Vagina (tissue), 2 donors: ENCODE measurements around the gene PC. TPM values are rescaled to one million over a fixed set of nuclear protein-coding genes. Genes with fewer than 3 reads are reported as not detected.

Source experiments
- DNase-seq, 2 donors: peaks; one replicate each; pipeline ENCODE4 v3.0.0-alpha.2; 2017; ENCODE audit errors: extremely low spot score in 2 of 2
- H3K27ac ChIP-seq: fragments of 200-600 bp; sonication (generic); one replicate; pipeline ENCODE4 v1.5.1; 2019
- H3K27me3 ChIP-seq: fragments of 200-600 bp; sonication (generic); one replicate; pipeline ENCODE4 v1.5.1; 2019
- H3K36me3 ChIP-seq, 2 donors: fragments of 200-600 bp; sonication (generic); one replicate each; pipeline ENCODE4 v1.5.1; 2017 to 2019
- H3K4me1 ChIP-seq: fragments of 200-600 bp; sonication (generic); one replicate; pipeline ENCODE4 v1.5.1; 2019
- H3K4me3 ChIP-seq, 2 donors: fragments of 200-600 bp; sonication (generic); 1 replicate in 1 of 2; 2 replicates in 1 of 2; pipeline ENCODE4 v1.5.1; 2016 to 2019
- H3K9me3 ChIP-seq: fragments of 200-600 bp; sonication (generic); one replicate; pipeline ENCODE4 v1.5.1; 2019
- POLR2A ChIP-seq, 2 donors: fragments of 450-650 bp; IDR thresholded peaks; one replicate each; pipeline ENCODE4 v1.6.1; 2017; ENCODE audit warnings: antibody characterized with exemption in 2 of 2, mild to moderate bottlenecking in 2 of 2, moderate library complexity in 2 of 2
- POLR2AphosphoS5 ChIP-seq, 2 donors: sonication (generic); formaldehyde crosslinking; IDR thresholded peaks; one replicate each; pipeline ENCODE4 v1.9.0; 2017; ENCODE audit warnings: antibody characterized with exemption in 2 of 2, mild to moderate bottlenecking in 2 of 2, low read depth in 1 of 2; ENCODE audit not compliant: insufficient read depth in 1 of 2
- intact Hi-C: fragments of 100-400 bp; cut with DNase I; formaldehyde crosslinking; loops from one replicate; pipeline ENCODE4 v1.15.1; 2023
- total RNA-seq: library from RNA; depleted of rRNA; stranded (reverse); fragments of >200 nt; gene quantifications from one replicate; pipeline ENCODE4 v1.2.3, GENCODE V29; 2016
- TF ChIP-seq, protein P1 (sequence below), 3 experiments: fragments of 450-650 bp in 2 of 3; fragments of 200-600 bp in 1 of 3; sonication (generic) in 1 of 3; IDR thresholded peaks; one replicate each; pipeline ENCODE4 v1.5.1; 2017 to 2019; ENCODE audit warnings: antibody characterized with exemption in 3 of 3, mild to moderate bottlenecking in 2 of 3, moderate library complexity in 2 of 3

PC gene
- total RNA-seq, 1 donor from 2014 or later: 34.1 TPM

DNA sequence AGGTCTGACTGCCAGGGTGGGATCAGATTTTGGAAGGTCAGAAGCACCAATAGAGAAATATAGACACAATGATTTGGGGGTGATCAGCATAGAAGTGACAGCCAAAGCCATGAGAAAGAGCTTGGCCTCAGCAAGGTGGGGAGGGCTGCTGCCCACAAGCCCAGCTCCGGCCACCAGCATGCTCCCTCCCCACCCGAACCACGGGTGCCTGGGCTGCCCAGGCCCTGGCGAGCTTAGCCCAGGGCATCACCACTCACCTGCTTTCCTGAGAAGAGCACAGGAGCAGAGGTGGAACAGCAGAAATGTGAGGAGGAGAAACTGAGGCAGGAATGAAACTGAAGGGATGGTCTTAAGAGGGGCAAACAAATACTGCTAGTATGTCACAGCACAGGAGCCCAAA lies 52.6 kb downstream of the PC start:
- Histone ChIP-seq H3K4me1 (peaks cover 16% of the 10 kb centered on the region), H3K27ac (no peak overlapping the region), H3K27me3 (no peaks in the 10 kb centered on the region), H3K9me3 (no peaks in the 10 kb centered on the region), H3K36me3 (no peaks in the 10 kb centered on the region), H3K4me3 (no peak overlapping the region)
- intact Hi-C loops: no loop called here
- TF ChIP-seq, protein P1, sequence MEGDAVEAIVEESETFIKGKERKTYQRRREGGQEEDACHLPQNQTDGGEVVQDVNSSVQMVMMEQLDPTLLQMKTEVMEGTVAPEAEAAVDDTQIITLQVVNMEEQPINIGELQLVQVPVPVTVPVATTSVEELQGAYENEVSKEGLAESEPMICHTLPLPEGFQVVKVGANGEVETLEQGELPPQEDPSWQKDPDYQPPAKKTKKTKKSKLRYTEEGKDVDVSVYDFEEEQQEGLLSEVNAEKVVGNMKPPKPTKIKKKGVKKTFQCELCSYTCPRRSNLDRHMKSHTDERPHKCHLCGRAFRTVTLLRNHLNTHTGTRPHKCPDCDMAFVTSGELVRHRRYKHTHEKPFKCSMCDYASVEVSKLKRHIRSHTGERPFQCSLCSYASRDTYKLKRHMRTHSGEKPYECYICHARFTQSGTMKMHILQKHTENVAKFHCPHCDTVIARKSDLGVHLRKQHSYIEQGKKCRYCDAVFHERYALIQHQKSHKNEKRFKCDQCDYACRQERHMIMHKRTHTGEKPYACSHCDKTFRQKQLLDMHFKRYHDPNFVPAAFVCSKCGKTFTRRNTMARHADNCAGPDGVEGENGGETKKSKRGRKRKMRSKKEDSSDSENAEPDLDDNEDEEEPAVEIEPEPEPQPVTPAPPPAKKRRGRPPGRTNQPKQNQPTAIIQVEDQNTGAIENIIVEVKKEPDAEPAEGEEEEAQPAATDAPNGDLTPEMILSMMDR (IDR thresholded peaks at IDR 0.05): no peak
- TF ChIP-seq POLR2AphosphoS5 (IDR thresholded peaks at IDR 0.05; ENCODE audit: insufficient read depth in 1 of 2, low read depth in 1 of 2) (no peak), POLR2A (IDR thresholded peaks at IDR 0.05) (no peak)
- DNase-seq: no peak

DNA sequence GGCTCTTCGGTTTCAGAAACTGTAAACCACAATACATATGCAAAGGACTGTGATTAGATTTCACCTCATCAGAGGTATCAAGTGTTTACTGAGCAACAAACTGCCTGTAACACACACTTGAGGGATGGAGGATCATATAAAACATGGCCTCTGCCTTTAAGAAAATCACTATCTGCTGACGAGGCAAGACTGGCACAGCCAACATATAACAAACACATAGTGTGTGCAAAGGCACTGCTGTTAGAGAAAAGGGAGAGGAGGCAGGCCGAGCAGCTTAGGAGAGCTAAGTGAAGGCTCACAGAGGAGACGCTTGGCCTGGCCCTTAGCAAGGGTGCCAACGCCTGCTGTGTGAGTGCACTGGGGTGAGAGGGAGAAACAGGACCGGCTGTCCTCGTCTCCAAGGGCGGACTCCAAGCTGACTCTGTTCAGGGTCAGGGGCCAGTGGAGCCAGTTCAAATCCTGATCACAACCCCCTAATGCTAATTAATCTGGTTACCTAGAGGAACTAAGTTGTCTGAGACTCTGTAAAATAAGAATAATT lies 53.1 kb downstream of the PC start:
- H3K27ac ChIP-seq: no peak overlapping the region
- TF ChIP-seq, protein P1 (IDR thresholded peaks at IDR 0.05): no peak
- TF ChIP-seq POLR2A (IDR thresholded peaks at IDR 0.05) (no peak), POLR2AphosphoS5 (IDR thresholded peaks at IDR 0.05; ENCODE audit: insufficient read depth in 1 of 2, low read depth in 1 of 2) (no peak)
- H3K4me1 ChIP-seq: peaks cover 16% of the 10 kb centered on the region
- H3K9me3 ChIP-seq: no peaks in the 10 kb centered on the region
- DNase-seq: no peak
- intact Hi-C loops: no loop called here
- H3K4me3 ChIP-seq: no peak overlapping the region
- H3K36me3 ChIP-seq: no peaks in the 10 kb centered on the region
- no peaks in the 10 kb centered on the region for H3K27me3 ChIP-seq

DNA sequence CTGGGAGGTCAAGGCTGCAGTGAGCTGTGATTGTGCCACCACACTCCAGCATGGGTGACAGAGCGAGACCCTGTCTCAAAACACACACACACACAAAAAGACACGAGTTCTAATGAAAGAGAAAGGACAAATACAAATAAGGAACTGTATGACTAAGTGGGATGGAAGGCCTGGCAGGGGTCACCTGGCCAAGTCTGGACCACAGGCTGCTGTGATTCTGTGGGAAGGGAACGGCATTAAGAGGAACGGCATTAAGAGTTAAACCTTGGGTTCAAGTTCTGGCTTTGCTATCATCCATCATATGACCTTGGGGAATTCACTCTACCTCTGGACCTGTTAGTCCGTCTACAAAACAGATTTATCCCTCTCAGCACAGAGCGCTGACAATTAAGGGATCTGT lies 53.6 kb downstream of the PC start:
- Histone ChIP-seq H3K9me3 (no peaks in the 10 kb centered on the region), H3K36me3 (no peaks in the 10 kb centered on the region), H3K4me3 (no peak overlapping the region), H3K27me3 (no peaks in the 10 kb centered on the region), H3K4me1 (peaks cover 16% of the 10 kb centered on the region), H3K27ac (no peak overlapping the region)
- TF ChIP-seq, protein P1 (IDR thresholded peaks at IDR 0.05): no peak
- TF ChIP-seq POLR2A (IDR thresholded peaks at IDR 0.05): no peak
- TF ChIP-seq POLR2AphosphoS5 (IDR thresholded peaks at IDR 0.05; ENCODE audit: insufficient read depth in 1 of 2, low read depth in 1 of 2): no peak
- intact Hi-C loops: no loop called here
- DNase-seq: no peak

DNA sequence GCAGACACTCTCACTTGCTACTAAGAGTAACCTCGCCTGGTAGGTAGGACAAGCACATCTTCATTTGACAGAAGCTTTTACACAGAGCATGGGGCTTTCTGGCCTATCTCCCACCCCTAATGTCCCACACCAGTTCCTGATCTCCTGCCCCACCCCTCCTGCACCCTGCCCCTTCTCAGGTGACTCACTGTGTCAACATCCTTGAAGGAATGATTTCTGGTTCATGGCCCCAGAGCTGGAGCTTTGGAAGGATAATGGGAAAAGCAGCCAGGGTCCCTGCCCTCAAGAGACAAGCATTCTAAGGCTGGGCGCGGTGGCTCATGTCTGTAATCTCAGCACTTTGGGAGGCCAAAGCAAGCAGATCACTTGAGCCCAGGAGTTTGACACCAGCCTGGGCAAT lies 54.1 kb downstream of the PC start:
- H3K36me3 ChIP-seq: no peaks in the 10 kb centered on the region
- no peaks in the 10 kb centered on the region for H3K9me3 ChIP-seq
- no peak for TF ChIP-seq POLR2AphosphoS5 (IDR thresholded peaks at IDR 0.05; ENCODE audit: insufficient read depth in 1 of 2, low read depth in 1 of 2)
- no peak for TF ChIP-seq POLR2A (IDR thresholded peaks at IDR 0.05)
- TF ChIP-seq, protein P1 (IDR thresholded peaks at IDR 0.05): no peak
- no peak for DNase-seq
- H3K4me3 ChIP-seq: no peak overlapping the region
- H3K27ac ChIP-seq: no peak overlapping the region
- no peaks in the 10 kb centered on the region for H3K27me3 ChIP-seq
- intact Hi-C loops: no loop called here
- peaks cover 16% of the 10 kb centered on the region for H3K4me1 ChIP-seq

DNA sequence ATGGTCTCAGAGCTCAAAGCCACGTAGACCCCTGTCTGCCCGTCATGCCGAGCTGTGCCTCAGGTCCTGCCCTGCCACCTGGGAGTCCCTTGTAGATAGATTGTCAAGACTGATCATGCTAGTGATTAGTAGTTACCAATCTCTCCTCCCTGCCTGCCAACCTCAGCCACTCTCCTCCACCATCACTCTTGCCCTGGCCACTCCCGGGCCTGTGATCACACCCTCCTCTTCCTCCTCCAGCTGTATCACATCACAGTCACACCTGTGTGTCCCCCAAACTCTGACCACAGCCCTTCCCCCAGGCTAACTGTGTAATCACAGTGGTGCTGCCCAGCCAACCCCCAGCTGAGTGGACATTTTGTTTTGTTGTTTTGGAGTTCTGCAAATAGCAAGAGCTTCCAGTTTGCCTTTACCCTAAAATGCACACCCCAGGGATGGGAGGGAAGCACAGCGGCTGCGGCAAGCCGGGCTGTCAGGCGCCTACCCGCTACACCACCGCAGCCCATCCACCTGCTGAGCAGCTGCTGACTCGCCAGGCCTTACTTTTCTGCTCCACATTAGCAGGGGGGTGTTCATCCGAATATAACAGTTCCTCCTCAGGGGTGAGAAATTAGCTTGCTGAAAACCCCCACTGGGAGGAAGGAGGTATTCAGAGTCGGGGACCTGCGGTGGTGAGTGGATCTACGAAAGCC lies 55.6 kb downstream of the PC start:
- H3K9me3 ChIP-seq: no peaks in the 10 kb centered on the region
- peaks cover 16% of the 10 kb centered on the region for H3K4me1 ChIP-seq
- TF ChIP-seq POLR2AphosphoS5 (IDR thresholded peaks at IDR 0.05; ENCODE audit: insufficient read depth in 1 of 2, low read depth in 1 of 2): no peak
- TF ChIP-seq, protein P1 (IDR thresholded peaks at IDR 0.05): no peak
- TF ChIP-seq POLR2A (IDR thresholded peaks at IDR 0.05): no peak
- no peak for DNase-seq
- intact Hi-C loops: no loop called here
- no peak overlapping the region for H3K4me3 ChIP-seq
- no peaks in the 10 kb centered on the region for H3K36me3 ChIP-seq
- H3K27ac ChIP-seq: no peak overlapping the region
- H3K27me3 ChIP-seq: no peaks in the 10 kb centered on the region
